Adrenal gland (tissue), 12 donors: ENCODE data around the gene LMO7. TPM values are rescaled to one million over a fixed set of nuclear protein-coding genes. Genes with fewer than 3 reads are reported as not detected.
"Not testable (repeated sequence)": the region's sequence is repeated elsewhere in the genome, so short reads cannot be mapped to it uniquely, and the experiment has no call there.

Experiments
- DNase-seq, 7 donors: peaks; one replicate each; pipeline ENCODE4 v3.0.0-alpha.2; 2019 to 2020
- H3K27ac ChIP-seq, 5 donors: fragments of 200-600 bp; sonication (generic) in 4 of 5; 1 replicate in 3 of 5; 2 replicates in 2 of 5; pipeline versions ENCODE4 v1.5.1 to v1.8.0; 2016 to 2020; ENCODE audit warnings: mild to moderate bottlenecking in 1 of 5
- H3K27me3 ChIP-seq: fragments of 200-600 bp; 2 replicates; pipeline ENCODE4 v1.8.0; 2021
- H3K36me3 ChIP-seq, 2 donors: fragments of 200-600 bp; replicated peaks in 1 of 2; 1 replicate in 1 of 2; 2 replicates in 1 of 2; pipeline versions ENCODE4 v1.5.1 to v1.8.0; 2018 to 2022
- H3K4me1 ChIP-seq, 2 donors: fragments of 200-600 bp; replicated peaks in 1 of 2; 1 replicate in 1 of 2; 2 replicates in 1 of 2; pipeline versions ENCODE4 v1.5.1 to v1.8.0; 2018 to 2021
- H3K4me3 ChIP-seq, 4 donors: fragments of 200-600 bp; sonication (generic) in 3 of 4; one replicate each; pipeline ENCODE4 v1.5.1; 2016 to 2018
- H3K9me3 ChIP-seq, 3 donors: fragments of 200-600 bp; sonication (generic) in 1 of 3; replicated peaks in 1 of 3; 1 replicate in 2 of 3; 2 replicates in 1 of 3; pipeline versions ENCODE4 v1.5.1 to v1.8.0; 2016 to 2021
- CTCF ChIP-seq, 6 experiments: fragments of 450-650 bp in 4 of 6; fragments of 200-600 bp in 2 of 6; sonication (generic) in 1 of 6; IDR thresholded peaks; 1 replicate in 5 of 6; 2 replicates in 1 of 6; pipeline versions ENCODE4 v1.5.1 to v1.8.0; 2016 to 2021; ENCODE audit warnings: antibody characterized with exemption in 6 of 6, mild to moderate bottlenecking in 2 of 6, moderate library complexity in 1 of 6
- POLR2A ChIP-seq, 2 donors: fragments of 450-650 bp; IDR thresholded peaks; one replicate each; pipeline ENCODE4 v1.6.1; 2017; ENCODE audit warnings: antibody characterized with exemption in 2 of 2, mild to moderate bottlenecking in 2 of 2, moderate library complexity in 1 of 2
- WGBS, 4 donors: extraction: QIAGEN DNeasy Blood & Tissue Kit in 2 of 4; methylation state at CpG; one replicate each; pipeline versions ENCODE4 v1.1.5 to v1.1.7; 2013 to 2017; 5-methylcytosine and 5-hydroxymethylcytosine counted together
- intact Hi-C, 2 donors: fragments of 100-400 bp; cut with DNase I; formaldehyde crosslinking; loops; one replicate each; pipeline versions ENCODE4 v1.14.1 to v1.15.0; 2022 to 2023
- polyA plus RNA-seq, 3 donors: library from polyadenylated mRNA; stranded (reverse); fragments of 200-250 nt in 2 of 3; fragments of 350-450 nt in 1 of 3; fragmentation: Illumina TruSeq in 1 of 3; extraction: RNeasy Lipid Tissue Mini Kit (QIAGEN cat#74804) in 1 of 3; gene quantifications; one replicate each; pipeline ENCODE4 v1.2.3, GENCODE V29; 2013 to 2014
- total RNA-seq, 9 donors: library from RNA; depleted of rRNA in 4 of 9; stranded (reverse); fragments of >200 nt in 4 of 9; fragments of 120-200 nt in 1 of 9; fragmentation: NEBNext Ultra II Directional in 1 of 9; extraction: Animal tissue kit (Norgen Biotek cat#: 25700) in 1 of 9; gene quantifications; one replicate each; pipeline versions ENCODE4 v1.1.0 to v1.2.4, GENCODE V29; 2013 to 2023
- donor health status: healthy with polysubstance abuse.
- donor health status: Bipolar disorder and iron deficiency.
- donor health status: DM: yes; HTN: yes; CAD: no.
- donor health status: DM: no; HTN: no; CAD: no.
- donor health status: DM: no; HTN: no; CAD: no.
- donor health status: DM: yes; HTN: yes; CAD: no.

The LMO7 gene
- total and polyA plus RNA-seq, 12 donors: 7.4 to 39.7 (median 11.4) TPM

GRCh38 chr13:75738841-75739240 is 102.7 kb downstream of the LMO7 start:
- DNase-seq: no peak
- intact Hi-C loops: no loop called here
- Histone ChIP-seq H3K36me3 (no peaks in the 10 kb centered on the region), H3K4me1 (no peaks in the 10 kb centered on the region), H3K27me3 (no peaks in the 10 kb centered on the region), H3K27ac (no peak overlapping the region), H3K4me3 (no peak overlapping the region), H3K9me3 (no peaks in the 10 kb centered on the region)
- TF ChIP-seq POLR2A (IDR thresholded peaks at IDR 0.05): no peak
- no peak for TF ChIP-seq CTCF (IDR thresholded peaks at IDR 0.05)
- 80 to 100% (median 95%) methylated on average over 1 of the region's 1 CpG for WGBS, 4 donors

DNA sequence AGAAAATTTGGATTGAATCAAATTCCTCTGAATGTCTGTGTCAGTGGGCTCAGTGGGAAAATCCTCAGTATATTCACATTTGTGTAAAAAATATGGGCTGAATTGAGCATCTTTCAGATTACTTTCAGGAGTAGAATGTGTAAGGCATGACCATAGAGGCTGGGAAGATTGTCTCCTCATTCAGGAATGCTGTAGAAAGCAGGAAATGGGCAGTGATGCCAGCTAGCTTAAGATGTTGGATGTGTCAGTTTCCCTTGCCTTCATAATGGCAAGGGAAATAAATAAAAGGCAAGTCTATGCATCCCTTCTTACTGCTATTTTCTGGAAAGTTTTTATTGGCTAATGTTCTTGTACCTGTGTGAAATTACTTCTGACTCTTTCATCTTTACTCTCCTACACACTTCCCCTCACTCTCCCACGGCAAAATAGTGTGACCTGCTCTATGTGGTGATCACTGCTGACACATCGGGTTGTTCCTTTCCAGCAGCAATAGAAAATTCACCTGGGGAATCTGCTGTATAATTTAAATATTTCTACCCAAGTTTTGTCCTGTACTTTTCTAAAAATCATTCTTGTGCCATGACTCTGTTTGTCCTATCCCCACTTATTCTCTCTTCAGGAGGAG is 103.2 kb downstream of the LMO7 start:
- WGBS, 4 donors: 89 to 97% (median 93%) methylated on average over 2 of the region's 2 CpGs
- Histone ChIP-seq H3K27me3 (no peaks in the 10 kb centered on the region), H3K4me1 (no peaks in the 10 kb centered on the region), H3K36me3 (no peaks in the 10 kb centered on the region), H3K9me3 (no peaks in the 10 kb centered on the region), H3K4me3 (no peak overlapping the region), H3K27ac (no peak overlapping the region)
- TF ChIP-seq POLR2A (IDR thresholded peaks at IDR 0.05): no peak
- TF ChIP-seq CTCF (IDR thresholded peaks at IDR 0.05): no peak
- no peak for DNase-seq
- intact Hi-C loops: no loop called here

DNA sequence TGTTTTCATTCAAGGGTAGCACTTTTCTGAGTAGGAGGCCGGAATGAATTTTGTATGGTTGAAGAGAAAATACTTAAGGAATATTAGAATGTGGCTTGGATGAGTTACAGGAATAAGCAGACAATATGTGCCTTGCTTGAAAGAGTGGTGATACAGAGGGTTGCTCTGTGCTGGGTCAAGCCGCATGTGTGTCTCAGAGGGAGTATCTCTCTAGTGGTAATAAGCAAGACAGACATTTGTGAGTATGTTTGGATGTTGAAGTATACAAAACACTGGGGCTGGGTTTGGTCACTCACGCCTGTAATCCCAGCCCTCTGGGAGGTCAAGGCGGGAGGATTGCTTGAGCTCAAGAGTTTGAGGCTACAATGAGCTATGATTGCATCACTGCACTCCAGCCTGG is 103.9 kb downstream of the LMO7 start:
- intact Hi-C loops: no loop called here
- no peak overlapping the region for H3K27ac ChIP-seq
- H3K4me3 ChIP-seq: no peak overlapping the region
- 95 to 98% (median 97%) methylated on average over 4 of the region's 4 CpGs for WGBS, 4 donors
- TF ChIP-seq POLR2A (IDR thresholded peaks at IDR 0.05) (no peak), CTCF (IDR thresholded peaks at IDR 0.05) (no peak)
- no peaks in the 10 kb centered on the region for H3K36me3 ChIP-seq
- no peaks in the 10 kb centered on the region for H3K27me3 ChIP-seq
- no peaks in the 10 kb centered on the region for H3K9me3 ChIP-seq
- H3K4me1 ChIP-seq: no peaks in the 10 kb centered on the region
- no peak for DNase-seq

- H3K27me3 ChIP-seq, H3K27ac ChIP-seq, H3K36me3 ChIP-seq, H3K4me3 ChIP-seq, H3K4me1 ChIP-seq, intact Hi-C loops, H3K9me3 ChIP-seq, DNase-seq: not testable (repeated sequence)
- 90 to 100% (median 96%) methylated on average over 1 of the region's 1 CpG for WGBS, 4 donors
Observed at GRCh38 chr13:75743072-75743471, 106.9 kb downstream of the LMO7 start.

DNA sequence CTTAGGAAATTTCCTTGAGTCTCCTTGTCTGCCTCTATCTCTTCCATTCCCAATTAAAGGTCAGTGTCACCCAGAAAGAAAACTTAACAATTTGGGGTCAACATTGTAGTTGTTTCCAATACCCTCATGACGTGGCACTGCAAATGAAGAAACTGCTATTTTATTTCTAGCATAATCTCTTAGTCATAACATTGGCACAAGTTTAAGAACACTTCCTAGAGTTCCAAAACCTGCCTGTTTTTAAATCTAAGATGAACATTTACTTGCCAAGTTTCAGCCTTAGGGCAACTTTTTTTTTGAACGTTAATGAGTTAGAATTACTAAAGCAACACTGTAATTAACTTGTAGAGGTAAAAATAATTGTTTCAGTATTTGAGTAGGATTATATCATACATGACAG is 108.0 kb downstream of the LMO7 start:
- TF ChIP-seq CTCF (IDR thresholded peaks at IDR 0.05): no peak
- TF ChIP-seq POLR2A (IDR thresholded peaks at IDR 0.05): no peak
- Histone ChIP-seq H3K27me3 (no peaks in the 10 kb centered on the region), H3K9me3 (no peaks in the 10 kb centered on the region), H3K27ac (no peak overlapping the region), H3K36me3 (no peaks in the 10 kb centered on the region), H3K4me1 (no peaks in the 10 kb centered on the region), H3K4me3 (no peak overlapping the region)
- intact Hi-C loops: no loop called here
- 79 to 92% (median 86%) methylated on average over 2 of the region's 2 CpGs for WGBS, 4 donors
- DNase-seq: no peak
